GM18867 (cell line): ENCODE measurements around the gene BUD13.

Experiments used
- ATAC-seq: cut with Tn5 transposase; IDR thresholded peaks from one replicate; pipeline ENCODE4 v1.9.1; 2021; ENCODE audit warnings: mild to moderate bottlenecking, moderate library complexity; ENCODE audit not compliant: unreplicated experiment

The BUD13 gene

DNA sequence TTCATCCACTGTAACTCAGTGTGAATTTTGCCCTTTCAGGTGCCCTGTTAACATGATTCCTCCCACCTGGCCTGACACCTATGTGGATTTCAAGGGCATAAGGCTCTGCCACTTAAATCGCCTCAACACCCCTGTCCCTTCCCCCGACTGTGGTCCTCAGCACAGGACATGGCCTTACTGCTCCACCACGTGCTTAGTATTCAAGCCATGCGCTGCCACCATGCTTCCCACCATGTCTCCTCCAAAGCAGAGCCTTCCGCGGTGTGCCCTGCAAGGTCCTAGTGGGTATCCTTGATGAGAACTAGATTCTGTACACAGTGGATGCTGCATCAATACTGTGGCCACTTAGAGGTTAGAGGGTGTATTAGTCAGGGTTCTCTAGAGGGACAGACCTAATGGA is 51.9 kb downstream of the BUD13 start:
- ATAC-seq = no peak

DNA sequence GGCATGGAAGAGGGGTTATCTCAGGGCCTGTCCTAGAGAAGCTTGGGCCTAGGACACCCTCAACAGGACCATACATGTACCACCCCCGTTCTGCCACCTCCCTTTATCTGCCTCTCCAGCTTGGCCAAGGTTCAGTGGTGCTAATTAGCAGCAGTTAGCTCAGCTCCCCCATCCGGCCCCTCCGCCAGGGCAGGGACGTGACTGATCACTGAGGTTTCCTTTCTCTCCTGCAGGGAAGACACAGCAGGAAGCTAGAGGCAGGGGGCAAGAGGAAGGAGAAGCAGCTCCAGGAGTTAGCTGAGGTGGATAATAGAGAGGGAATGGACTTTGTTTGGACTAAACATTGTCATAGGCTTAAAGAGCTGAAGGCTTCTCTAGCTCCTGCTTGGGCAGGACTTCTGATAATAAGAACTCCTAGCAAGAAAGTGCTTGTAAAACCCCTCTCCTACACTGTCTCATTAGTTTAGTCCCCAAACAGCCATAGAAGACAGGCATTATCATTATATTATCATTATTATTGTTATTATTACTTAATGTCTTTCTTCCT is 53.8 kb downstream of the BUD13 start:
- no peak for ATAC-seq

DNA sequence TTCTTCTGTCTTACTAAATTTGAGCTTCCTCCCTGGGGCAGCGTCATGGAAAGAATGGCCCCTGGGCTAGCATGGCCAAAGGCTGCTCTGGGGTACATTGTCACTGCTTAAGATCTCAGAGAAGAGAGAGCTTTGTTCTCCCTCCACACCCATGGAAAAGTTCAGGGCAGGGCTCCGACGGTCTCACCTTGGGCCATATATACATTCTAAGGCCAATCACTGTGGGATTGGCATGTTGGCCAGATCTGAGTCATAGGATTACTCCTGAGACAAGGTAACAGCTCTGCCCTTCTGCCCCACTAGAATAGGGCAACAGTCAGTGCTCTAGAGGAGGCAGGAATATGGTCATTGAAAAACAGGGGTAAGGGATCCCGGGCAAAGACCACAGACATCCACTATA is 56.2 kb downstream of the BUD13 start:
- no peak for ATAC-seq

DNA sequence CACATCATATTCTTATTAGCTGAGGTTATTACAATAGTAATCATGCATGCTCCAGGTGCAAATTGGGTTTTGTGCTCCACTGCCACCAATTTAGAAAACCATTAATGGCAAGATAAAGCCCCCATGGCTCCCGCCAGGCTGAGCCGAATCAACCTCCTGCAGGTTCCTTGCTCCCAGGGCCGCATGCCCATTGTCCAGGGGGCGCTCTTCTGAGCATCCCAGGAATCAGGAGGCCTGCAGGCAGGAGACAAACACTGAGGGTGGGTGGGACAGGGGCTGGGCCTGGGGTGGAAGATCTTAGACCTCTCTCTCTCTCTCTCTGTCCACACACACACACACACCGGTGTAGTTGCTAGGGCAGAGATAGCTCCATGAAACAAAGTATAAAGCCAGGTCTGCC is 57.4 kb downstream of the BUD13 start:
- no peak for ATAC-seq

DNA sequence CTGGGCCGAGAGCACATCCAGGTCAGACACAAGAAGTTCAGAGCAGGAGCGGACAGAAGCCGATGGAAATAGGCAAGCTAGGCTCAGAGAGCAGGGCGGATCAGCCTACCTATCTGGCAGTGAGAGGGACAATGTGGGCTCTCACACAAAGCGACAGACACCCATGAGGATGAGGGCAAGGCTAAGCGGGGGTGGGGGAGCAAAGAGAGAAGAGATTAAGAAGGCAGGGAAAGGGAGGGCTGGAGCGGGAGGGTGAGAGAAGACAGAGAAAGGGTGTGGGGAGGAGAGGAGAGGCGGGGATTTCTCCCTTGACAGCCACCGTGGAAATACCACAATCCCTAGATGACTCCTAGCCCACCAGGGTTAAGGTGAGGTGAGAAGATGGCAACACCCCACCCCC is 57.9 kb downstream of the BUD13 start:
- no peak for ATAC-seq

DNA sequence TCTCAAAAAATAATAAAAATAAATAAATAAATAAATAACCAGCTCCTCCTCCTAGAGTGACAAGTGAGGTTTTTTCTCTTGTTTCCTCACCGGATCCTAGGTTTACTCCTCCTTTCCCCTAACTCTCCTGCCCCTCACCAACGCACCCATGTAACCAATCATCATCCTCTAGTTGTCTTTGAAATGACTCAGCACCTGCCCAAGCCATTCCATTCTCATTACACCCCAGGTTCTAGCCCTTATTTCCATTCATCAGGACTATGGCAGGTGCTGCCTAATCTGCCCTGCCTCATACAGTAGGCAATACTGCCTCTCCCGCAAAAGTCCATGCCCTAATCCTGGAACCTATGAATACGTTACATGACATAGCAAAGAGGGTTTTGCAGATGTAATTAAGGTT is 60.4 kb downstream of the BUD13 start:
- ATAC-seq = no peak

DNA sequence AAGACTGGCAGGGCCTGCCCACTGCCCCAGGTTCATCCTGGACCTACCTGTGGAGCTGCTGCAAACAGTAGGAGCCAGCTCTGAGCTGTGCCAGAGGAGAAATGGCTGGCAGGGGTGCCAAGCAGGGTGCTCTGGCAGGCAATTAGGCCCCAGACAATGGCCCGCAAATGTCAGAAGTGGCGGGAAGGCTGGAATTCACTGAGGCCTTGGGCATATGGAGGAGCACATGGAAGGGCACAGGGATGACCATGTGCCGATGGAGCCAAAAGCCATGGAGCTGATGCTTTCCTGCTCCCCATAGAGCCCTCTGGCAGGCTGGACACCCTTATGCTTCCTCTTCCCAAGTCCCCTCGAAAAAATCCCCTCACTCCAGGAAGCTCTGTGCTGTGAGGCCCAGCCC is 62.0 kb downstream of the BUD13 start:
- no peak for ATAC-seq

DNA sequence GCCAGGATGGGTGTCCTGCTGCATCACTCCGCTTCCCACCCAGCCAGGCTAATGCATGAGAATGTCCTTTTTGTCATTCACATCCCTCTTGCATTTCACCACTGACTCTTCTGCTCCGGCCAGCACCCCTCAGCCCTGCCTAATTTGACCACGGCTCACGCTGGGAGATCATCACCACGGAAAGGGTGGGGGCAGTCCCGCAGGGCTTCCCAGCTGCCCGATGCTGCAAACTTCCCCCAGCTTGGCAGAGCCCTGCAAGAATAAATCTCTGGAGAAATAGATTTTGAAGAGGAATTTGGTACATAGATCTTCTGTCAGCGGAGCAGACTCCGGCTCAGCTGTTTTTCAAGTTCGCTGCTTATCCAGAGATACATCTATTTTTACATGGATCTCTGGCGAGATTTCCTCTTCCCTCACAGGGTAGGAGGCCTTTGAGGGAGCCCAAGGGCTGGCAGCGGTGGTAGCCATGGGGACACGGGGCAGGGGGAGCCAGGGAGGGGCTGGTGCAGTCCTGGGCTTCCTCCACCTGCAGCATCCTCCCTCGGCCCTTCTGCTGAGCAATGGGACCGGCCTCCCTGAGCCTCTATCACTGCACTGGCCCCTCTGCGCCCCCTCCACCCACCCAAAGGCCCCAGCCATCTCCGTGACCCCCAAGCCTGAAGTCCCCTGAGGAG is 62.6 kb downstream of the BUD13 start:
- no peak for ATAC-seq

DNA sequence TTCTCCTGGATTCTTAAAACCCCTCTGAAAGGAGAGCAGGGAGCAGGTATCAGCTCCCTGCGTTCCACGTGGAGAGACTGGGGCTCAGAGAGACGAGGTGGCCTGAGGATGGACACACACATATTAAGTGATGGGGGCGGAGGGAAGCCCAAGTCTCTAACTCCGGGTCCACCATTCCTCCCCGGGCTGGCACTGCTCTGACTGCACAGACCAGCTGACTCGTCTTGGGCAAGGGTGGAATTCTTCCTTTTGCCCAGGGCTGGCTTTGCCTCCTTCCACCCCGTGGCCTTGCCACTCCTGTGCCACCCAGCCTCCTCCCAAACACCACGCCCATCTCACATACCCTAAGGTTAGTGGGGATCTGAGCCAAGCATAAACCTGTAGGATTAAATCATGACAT is 65.0 kb downstream of the BUD13 start:
- ATAC-seq = no peak

DNA sequence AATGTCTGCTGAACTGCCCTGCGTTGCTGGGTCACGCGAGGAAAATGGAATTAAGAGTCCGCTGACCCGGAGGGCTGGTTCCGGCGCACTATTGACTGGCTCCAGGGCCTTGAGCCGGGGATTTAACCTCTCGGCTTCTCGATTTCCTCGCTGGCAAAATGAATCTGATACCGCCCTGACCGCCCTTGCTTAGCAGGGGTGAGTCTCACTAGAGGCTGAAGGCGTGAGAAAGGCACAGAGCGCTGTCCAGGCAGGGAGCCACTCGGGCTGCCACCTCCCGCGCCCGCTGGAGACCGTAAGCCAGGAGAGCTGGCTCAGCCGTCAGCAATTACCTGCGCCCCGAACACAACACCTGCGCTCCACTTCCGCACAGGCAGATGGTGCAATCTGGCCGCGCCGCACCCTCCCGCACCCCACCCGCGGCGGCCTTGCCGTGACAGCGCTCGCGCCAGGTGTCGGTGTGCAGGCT is 65.6 kb downstream of the BUD13 start:
- no peak for ATAC-seq

DNA sequence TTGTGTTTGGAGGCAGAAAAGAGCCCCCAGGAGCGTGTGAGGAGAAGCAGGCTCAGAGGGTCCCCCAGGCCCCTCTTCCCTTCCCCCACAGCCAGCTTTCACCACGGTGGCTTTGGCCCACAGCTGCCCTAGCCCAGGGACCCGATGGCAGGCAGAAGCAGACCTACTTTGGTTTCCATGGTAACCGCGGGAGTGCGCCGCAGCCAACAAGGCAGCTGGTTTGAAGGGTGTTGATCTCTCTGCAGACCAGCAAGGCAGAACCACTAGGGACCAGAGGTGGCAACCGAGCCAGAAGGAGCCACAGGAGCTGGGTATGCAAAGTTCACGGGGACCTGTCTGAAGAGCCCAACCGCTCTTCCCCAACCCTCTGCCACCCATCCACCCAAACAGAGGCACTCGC is 69.4 kb downstream of the BUD13 start:
- ATAC-seq = no peak

DNA sequence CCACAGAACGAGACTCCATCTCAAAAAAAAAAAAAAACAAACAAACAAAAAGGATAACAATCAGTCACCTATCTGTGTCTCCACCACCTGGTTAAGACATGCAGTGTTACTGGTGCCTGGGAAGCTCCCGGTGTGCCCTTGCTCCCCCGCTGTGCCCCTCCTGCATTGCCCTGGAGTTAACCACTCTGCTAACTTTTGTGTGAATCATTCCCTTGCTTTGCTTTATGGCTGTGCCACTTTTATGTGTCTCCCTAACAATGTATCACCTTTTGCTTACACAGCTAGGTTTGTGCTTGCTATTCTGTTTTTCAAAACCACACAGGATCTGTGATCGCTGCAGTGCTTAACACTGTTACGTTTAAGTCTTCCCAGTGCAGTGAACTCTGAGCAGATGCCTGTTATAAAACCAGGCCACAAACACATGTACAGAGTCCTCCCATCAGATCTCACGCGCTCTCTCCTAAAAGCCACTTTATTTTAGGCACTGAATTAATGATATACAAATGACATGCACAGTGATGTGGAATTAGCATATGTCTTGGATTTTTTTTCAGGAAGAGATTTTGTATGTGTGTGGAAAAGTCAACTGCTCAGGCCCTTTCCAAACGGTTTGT is 69.9 kb downstream of the BUD13 start:
- no peak for ATAC-seq

DNA sequence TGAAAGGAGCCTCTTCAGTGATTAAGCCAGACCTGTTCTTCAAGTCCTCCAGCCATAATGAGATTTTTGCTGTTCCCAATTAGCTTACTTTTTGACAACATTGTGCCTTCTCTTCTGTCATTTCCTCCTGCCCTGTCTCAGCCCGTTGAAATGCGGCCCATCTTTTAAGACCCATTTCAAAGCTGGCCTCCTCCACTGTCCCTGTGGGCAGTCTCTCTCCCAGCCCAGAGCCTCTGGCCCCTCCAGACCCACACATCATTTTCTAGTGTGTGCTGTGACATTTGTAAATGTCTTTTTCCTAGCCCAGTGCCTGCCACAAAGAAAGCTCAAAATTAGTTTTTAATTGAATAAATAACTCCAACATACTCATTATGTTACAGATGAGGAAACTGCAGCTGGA is 70.9 kb downstream of the BUD13 start:
- ATAC-seq = no peak

DNA sequence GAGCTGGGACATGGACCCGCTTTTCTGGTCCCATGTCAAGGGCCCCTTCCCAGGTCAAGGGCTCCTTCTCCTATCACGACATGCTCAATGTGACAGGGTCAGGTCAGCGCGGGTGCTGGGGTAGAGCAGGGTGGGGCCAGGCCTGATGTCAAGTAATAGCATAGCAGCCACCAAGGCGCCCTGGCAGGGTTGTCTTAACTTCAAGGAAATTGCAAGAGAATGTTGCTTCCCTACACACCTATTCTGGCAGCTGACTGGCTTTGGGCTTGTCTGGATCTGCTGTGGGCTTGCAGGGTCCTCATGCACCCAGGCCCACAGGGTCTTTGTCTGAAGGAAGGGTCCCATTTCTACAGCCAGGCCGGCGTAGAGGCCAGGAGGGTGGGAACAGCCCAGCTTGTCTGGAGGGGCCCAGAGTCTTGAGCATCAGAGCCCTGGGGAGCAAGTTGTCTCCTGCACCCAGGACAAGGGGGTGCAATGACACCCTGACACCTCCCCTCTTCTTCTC is 71.4 kb downstream of the BUD13 start:
- no peak for ATAC-seq

DNA sequence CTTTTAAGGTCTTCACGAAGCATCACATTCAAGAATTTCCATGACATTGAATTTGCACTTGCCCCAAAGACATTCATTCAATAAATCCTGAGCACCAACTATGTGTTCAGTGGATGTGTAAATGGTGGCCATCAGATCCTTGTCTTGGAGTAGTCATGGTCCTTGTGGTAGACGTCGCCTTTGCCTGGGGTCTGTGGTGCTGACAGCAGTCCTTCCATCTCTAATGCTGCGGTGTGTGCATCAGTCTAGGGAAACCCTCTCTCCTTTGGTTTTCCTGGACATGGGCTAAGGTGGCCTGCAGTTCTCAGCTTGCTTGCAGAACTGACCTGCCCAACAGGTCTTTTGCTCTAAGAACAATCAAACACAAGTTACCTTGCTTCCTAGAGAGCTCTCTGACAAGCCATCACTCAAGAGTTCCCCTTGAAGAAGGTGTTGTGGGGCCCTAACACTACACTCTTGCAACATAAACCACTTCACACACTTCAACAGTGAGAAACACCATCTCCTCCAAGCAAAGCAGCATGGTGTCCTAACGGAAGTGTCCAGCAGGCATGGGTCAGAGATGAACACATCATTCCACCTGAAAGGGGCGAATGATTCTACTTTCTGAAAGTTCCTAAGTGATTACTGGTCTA is 72.1 kb downstream of the BUD13 start:
- no peak for ATAC-seq
